HG03442 (cell line): ENCODE data around the gene ATAD3A.
"Not testable (repeated sequence)": the region's sequence is repeated elsewhere in the genome, so short reads cannot be mapped to it uniquely, and the experiment has no call there.

Experiments
- ATAC-seq: cut with Tn5 transposase; IDR thresholded peaks from one replicate; pipeline ENCODE4 v1.9.1; 2021; ENCODE audit warnings: mild to moderate bottlenecking, moderate library complexity; ENCODE audit not compliant: unreplicated experiment

ATAD3A gene

DNA sequence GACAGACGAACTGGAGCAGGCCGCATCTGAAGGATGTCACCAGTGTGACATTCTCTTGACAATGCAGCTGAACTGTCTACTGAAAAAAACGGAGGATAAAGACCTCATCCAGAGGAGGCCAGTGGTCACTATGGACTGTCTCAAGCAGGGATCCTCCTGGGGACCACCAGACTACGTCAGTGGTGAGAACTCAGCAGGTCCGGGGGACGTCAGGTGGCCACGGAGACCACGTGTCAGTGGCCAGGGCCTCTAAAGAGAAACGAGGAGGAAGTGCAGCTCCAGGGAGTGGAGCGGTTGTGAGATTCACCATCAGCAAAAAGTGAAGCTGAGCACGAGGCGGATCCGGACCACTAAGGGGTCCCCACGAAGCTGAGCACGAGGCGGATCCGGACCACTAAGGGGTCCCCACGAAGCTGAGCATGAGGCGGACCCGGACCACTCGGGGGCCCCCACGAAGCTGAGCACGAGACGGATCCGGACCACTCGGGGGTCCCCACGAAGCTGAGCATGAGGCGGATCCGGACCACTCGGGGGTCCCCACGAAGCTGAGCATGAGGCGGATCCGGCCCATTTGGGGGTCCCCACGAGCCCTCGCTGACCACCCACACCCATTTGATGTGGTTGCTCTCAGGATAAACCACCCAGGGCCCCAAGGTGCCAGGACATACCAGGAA lies 42.0 kb downstream of the ATAD3A start:
- ATAC-seq: no peak

DNA sequence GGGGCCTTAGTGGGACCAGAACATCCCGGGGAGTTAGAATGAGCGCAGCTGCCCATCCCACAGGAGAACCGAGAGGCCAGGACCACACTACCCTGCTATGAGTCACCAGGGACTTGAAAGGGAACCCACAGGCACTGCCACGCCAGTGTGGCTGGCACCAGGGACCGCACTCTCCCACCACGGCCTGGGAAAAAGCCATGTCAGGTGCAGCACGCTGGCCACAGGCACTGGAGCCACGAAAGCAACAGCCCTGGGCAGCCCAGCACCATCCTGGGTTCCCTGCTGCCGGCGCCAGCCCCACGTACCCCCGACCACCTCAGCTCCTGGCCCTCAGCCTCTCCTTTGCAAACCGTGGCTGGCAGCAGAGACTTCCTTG lies 42.6 kb downstream of the ATAD3A start:
- no peak for ATAC-seq

DNA sequence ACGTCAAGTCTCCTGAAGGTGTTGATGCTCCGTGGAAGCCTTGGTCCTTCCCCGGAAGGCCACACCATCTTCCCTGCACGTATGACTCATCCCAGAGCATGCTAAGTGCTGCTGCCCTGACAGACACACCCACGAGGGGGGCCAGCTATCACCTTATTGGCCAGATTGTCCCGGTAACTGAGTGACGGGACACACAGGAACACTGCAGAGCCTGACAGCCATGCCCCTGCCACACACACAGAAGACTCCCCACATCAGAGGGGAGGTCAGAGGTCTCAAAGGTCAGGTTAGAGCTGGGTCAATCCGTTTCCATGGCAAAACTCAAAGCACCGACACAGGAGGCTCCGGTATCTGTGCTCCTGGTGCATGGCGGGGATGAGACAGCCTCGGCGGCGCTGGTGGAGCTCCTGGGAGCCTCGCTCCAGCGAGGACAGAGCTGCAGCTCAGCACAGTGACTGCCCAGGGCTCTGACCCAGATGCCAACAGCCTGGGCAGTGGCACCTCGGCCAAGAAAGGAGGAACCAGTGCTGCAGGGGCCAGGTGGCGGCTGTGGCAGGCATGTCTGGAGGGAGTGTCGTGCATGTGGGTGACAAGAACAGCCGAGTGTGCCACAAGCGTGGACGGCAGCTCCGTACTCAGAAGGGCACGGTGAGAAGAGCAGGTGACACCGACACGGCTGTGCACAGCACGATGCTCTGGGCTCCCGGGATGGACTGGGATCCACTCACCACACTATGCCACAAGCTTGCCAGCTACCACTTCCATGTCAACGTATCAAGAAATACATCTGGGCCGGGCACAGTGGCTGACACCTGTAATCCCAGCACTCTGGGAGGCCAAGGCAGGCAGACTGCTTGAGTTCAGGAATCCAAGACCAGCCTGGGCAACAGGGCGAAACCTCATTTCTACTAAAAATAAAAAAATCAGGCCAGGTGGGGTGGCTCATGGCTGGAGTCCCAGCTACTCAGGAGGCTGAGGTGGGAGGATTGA lies 43.3 kb downstream of the ATAD3A start:
- ATAC-seq: no peak

DNA sequence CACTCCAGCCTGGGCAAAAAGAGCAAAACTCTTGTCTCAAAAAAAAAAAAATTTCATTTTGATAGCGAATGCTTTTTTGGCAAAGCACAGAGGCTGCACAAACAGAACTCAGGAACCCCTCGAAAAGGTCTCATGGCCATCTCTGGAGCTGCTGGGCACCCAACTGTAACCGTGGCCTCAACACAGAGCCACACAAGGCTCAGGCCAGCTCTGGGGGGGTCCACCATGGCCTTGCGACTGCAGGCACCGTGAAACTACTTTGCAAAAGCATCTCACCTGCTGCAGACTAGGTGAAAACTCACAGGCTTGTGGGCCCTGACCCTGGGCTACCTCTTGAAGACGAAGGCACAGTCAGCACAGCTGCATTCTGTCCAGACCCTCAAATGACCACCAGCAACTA lies 44.5 kb downstream of the ATAD3A start:
- ATAC-seq: no peak

DNA sequence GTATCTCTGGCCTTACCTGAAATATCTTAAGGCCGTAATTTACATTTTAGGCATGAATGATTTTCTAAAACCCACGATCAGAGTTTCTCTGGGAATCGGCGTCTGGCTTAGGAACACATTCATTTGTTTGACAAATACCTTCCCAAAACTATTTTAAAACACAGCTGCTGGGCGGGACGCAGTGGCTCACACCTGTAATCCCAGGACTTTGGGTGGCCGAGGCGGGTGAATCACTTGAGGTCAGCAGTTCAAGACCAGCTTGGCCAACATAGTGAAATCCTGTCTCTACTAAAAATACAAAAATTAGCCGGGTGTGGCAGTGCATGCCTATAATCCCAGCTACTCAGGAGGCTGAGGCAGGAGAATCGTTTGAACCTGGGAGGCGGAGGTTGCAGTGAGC lies 45.0 kb downstream of the ATAD3A start:
- not testable (repeated sequence) for ATAC-seq

DNA sequence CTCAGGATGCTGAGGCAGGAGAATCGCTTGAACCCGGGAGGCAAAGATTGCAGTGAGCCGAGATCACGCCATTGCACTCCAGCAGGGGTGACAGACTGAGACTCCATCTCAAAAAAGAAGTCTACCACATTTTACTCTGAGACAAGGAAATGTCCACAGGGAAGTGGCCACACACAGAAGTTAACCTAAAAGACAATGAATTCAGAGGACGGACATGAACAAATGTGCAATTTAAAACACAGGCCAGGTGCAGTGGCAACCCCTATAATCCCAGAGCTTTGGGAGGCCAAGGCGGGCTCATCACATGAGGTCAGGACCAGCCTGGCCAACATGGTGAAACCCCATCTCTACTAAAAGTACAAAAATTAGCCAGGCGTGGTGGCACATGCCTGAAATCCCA lies 45.7 kb downstream of the ATAD3A start:
- not testable (repeated sequence) for ATAC-seq

DNA sequence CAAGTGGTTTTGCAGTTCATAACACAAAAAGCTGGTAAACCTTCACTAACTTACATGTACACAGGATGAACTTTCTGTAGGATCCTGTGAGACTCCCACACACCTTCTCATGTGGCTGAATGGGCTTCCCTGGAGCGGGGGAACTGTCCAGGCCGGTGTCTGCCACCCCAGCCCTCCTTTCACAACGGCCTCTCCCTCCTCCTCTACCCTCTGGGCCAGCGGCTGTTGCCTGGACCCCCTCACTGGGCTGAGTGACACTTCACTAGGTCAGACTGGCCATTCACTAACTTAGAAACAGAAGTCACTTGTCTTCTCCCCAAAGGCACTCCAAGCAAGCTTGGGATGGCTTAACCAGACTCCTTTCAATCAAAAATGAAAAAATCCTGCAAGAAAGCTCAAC lies 46.6 kb downstream of the ATAD3A start:
- ATAC-seq: no peak

DNA sequence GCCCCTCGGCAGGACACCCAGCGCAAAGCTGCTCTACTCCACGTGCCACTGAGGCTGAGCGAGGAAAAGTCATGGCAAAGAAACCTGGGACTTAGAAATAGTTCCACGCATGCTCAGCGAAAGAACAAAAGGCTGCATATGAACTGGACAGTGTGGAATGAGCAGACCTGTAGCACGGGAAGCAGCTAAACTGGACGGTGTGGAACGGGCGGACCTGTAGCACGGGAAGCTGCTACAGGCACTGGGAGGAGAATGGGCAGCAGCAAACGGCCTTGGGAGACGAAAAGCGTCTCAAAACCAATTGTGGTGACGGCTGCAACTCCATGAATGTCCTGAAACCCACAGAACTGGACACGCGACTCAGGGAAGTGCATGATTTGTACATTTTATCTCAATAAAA lies 47.1 kb downstream of the ATAD3A start:
- ATAC-seq: no peak

DNA sequence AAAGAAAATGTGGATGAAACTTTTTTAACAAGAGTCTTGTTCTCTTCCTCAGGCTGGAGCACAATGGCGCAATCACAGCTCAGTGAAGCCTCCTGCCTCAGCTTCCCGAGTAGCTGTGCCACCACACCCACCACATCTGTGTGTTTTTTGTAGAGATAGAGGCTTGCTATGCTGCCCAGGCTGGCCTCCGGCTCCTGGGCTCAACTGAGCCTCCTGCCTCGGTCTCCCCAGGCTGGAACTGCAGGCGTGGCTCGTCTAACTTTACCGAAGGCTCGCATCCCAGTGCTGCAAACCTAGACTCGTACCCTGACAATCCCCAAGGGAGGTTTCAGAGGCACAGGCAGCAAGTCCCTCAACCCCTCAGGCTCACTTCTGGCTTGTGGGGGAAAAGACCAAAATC lies 48.2 kb downstream of the ATAD3A start:
- ATAC-seq: no peak

DNA sequence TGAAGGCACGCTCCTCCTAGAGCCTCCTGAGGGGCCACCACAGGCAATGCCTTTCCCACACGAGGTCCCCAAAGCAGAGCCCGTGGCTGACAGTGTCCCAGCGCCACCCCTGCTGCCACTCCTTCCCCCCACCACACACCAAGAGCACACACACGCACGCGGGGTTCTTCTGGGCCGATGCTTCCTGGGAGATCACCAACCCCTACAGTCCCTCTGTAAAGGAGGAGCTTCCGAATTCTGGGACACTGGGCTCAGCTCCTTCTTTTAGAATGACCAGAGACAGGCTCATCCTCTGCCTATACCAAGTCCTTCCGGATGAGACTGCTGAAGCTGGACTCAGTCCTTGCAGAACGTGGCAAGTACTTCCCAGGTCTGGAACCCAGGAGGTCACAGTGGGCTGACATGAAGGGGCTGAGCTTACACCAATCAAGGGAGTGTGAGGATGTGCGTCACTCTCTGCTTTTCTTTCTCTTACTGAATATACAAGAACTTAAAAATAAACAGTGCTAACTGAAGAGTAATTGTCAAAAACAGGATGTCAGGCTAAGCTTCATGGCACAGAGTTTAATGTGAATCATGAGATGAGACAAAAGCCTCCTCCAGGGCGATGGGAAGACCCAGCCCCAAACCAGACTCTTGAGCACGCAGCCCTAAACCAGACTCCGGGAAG lies 50.0 kb downstream of the ATAD3A start:
- no peak for ATAC-seq

DNA sequence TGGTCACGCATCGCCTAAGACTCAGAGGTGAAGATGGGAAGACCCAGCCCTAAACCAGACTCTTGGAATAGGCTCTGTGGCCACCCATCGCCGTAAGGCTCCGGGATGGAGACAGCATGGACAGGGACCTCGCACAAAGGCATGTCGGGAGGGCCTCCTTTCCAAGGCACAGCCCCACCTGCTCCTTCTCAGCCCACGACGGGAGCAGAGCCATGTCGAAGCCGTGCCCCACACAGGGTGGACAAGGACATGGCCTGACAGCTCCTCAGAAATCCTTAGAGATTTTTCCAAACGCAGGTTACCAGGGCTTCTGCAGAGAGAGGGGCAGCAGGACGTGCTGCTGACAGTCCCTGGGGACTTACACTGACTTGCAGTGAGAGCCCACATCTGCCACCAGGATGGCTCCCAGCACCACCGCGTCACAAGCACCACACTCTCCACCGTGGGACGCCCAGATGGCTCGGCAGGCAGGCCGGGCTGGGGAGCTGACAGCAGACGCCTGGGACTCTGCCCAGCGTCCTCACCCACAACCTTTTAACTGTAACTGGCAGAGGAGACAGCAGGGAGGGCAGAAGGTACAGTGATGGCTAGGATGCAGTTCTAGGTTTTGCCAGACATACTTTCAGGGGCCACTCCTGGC lies 50.7 kb downstream of the ATAD3A start:
- ATAC-seq: no peak

DNA sequence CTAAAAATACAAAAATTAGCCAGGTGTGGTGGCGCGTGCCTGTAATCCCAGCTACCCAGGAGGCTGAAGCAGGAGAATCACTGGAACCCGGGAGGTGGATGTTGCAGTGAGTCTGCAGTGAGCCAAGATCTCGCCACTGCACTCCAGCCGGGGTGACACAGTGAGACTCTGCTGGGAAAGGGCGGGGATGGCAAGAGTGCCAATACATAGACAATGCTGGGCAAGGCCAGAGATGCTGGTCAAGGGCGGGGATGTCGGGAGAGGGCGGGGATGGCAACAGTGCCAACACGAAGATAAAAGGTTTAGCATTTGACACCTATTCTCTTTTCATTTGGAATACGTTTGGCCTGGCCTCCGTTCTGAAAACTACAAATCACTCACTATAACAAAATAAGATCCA lies 51.7 kb downstream of the ATAD3A start:
- no peak for ATAC-seq

DNA sequence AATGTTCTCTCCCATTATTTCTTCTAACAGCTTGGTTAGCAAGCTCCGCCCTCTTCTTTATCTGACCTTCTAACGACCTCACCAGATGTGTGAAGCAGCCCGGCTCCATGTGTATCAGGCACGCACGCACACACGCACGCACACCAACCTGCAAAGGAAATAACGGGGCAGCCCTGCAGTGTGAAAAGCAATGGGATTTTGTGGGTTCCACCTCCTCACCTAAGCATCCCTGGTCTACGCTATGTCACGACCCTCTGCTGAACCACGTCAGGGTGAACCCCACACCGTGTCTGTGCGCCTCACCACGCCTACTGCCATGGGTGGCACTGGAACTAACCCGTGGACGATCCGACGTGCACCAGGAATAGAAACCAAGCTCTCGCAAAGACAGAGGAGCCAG lies 52.3 kb downstream of the ATAD3A start:
- ATAC-seq: no peak

DNA sequence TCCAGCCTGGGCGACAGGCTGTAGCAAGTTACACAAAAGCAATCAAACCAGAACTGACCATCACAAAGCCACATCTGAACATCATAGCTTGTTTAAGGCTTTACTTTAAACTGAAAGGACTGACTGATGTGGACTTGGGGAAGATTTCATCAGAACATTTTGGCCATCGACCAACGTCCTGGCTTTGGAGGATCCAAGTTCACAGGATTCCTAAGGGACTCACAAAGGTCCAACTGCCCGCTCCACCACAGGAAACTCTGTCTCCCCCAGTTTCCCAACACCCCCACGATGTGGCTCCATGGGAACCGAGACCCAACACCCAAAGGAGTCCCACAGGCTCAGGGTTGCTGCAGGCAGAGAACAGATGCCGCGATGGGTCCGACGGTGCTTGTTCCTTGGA lies 53.4 kb downstream of the ATAD3A start:
- ATAC-seq: no peak

DNA sequence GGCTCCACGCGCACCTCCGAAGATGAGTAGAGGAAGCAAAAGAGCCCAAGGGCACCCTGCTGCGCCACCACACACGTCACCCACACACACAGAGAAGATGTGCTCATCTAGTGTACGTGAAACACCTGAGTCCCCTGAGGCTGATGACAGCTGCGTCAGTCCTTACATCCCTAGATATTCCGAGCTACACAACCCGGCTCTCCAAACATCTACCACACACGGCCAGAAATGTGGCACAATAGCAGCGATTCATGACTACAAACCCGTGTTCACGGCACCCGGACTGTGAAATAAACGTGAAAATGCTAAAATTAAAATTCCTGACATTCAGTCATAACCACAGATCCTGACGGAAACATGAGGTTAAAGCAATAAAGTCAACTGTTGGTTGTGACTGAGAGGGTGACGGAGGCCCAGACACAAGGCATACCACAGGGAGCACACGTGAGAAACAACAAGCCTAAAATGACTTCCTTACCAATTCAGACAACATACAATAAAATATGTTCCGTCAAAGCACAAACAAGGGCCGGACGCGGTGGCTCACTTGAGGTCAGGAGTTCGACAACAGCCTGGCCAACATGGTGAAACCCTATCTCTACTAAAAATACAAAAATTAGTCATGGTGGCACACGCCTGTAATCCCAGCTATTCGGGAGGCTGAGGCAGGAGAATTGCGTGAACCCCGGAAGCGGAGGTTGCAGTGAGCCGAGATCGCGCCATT lies 55.4 kb downstream of the ATAD3A start:
- no peak for ATAC-seq

DNA sequence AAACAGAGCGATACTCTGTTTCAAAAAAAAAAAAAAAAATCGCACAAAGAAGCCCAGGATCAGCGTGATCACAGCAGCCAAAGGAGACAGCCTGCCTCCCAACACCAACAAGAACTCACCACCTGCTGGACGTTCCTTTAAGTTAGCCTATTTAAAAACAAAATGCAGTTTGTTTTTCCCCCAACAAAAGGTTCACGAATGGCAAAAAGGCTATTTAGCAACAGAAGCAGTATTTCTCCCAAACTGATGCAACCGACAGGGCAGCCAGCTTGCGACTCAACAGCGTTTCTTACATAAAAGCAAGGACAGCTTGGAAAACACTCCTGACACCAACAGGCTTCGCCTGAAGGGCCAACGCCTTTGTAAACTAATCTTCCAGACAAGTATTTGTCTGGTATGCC lies 55.9 kb downstream of the ATAD3A start:
- no peak for ATAC-seq

DNA sequence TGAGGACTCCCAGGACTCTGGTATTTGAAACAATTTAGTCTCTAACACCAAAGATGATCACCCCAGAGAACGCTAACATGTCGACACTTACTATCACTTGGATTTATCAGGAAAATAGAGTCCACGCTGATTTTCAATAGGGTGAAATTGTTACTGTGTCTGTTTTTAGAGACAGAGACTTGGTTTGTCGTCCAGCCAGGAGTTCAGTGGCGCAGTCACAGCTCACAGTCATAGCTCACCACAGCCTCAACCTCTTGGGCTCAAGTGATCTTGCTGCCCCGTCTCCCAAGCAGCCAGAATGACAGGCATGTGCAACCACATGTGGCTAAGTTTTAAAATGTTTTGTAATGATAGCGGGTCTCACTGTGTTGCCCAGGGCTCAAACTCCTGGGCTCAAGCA lies 57.4 kb downstream of the ATAD3A start:
- no peak for ATAC-seq

DNA sequence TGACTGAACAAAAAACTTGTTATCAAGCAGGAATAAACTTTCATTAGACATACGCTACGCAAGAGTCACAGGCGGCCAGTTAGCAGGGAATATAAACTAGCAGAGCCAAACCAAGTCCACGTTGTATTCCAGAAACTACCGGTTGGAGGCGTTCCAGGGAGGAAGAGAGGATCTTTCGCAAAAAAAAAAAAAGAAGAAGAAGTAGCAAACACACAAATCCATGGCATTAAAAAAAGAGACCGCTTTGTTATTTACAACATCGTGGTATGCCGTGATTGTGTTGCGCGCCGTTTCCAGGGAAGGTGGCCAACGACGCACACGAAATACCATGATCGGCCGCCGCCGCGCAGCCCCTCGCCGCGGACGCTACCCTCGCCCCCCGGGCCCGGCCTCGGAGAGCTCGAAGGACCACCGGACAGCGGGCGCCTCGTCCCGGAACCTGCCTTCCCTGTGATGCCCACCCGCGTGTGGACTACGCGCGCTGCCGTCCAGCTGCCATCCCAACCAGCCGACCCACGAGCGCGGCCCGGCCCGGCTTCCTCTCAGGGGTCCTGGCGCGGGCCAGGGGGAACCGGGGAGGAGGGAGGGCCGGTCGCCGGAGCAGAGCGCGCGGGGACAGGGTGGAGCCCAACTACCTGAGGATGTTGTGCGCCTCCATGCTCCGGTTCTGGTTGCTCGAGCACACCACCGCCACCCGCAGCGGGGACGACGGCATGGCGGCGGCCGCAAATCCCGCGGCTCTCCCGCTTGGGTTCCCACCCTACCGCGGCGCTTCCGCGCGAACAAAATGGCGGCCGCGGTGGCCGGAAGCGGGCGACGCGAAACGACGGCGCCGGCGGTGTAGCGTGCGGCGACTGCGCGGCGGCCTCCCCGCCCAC lies 62.1 kb downstream of the ATAD3A start:
- ATAC-seq: peak; percentile 43

DNA sequence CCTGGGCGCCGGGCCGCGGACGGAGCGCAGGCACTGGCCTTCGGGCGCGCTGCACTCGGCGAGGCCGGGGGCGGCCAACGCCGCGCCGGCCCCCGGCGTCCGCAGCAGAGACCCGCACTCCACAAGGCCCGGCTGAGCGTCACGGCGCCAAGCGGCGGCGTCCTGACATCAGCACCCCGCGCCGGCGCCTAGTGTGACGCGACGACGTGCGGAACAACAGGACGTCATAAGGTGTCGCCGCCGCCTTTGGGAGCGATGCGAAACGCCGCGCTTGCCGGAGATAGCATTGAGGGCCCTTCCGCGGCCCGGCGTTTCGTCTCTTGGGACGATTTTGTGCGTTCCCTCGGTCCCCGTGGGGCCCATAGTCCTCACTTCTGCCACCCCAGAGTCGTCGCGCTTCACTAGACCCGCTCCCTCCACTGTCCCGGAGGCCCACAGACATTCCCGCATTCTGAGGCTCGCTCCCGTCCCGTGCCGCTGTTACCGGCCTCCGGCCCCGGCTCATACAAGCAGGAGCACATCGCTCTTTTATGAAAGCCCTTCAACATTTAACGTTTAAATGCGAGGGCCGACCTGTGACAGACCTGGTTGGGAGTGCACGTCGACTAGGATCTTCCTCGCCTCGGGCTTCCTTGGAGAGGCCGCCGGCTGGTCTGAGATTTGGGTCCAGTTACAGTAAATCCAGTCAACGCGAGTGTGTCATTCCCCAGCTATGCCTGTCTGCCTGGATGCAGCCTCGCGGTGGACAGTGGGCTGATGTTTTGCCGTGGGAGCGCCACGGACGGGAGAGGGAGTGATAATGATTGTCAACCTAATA lies 63.0 kb downstream of the ATAD3A start, which contains the start of gene SSU72:
Gene SSU72, minus strand, starts transcription at position 143 of the 817 bp plus-strand sequence. CDS start 306 bp downstream, outside the sequence.
- ATAC-seq: peak; percentile 82
